Non-pigmented ciliary epithelial cell (primary cell): Measurements from ENCODE around the gene TRAF3IP3.

Experiments
- DNase-seq: peaks from one replicate; pipeline ENCODE4 v3.0.0-alpha.2; 2010; ENCODE audit warnings: low read depth

The TRAF3IP3 gene

DNA sequence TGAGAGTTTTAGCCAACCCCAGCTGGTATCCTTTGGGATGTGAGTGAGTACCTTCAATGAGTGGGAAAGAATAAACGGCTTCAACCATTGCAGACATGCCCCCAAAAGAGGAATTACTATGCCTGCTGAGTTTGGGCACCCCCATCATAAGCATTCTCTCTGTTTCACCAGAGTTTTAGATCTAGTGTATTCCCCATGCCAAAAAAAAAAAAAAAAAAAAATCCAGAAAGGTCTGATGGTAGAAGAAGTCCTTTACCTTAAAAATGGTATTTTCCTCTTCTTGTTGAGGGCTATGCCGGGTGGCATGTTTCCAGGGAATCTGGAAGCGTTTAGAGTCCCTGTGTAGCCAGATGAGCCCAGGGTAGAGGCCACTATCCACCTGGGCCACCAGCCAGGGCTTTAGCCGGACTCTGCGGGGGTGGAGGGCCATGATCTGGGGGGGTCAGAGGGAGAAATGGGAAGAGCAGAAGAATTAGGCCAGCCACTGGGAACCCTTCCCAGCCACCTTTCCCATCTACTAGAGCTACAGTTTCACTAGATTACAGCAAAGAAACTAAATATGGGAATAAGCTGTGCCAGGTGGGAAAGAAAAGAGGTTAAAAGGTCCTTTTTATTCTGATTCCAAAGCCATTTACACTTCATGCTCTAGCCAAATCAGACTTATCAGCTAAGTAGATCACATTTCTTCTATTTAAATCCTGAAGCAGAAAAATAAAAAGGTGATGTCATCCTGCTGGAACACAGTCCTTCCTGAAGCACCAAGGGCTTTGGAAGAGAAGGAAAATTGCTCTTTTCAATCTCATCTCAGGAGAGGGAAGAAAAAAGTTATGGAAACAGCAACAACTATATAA is 45.4 kb downstream of the TRAF3IP3 start:
- no peak for DNase-seq

DNA sequence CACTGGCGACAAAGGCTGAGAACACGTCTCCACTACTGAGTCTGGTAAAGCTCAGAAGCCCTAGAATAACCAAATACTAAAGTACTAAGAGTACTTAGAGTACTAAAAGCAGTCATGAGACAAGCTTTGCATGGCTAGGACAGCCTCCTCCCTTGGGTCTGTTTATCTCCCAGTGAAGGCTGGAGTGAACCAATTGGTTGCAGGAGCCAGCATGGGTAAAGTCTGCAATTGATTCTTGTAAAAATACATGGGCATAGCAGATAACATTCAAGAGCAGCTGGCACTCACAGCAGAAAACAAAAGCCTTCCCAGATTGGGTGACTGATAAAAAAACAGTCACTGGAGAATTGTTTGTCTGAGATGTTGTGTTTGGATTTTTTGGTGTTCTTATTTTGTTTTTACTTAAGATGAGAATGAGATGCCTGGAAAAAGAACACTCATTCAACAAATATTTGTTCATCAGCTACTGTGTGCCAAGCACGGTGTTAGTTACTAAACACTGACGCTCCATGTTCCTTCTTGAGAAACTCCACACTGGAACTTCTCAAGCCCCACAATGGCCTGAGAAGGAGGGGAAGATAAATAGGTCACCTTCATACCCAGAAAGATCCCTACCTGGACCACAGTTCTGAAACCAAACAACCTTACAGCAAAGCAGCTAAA is 46.4 kb downstream of the TRAF3IP3 start:
- no peak for DNase-seq

DNA sequence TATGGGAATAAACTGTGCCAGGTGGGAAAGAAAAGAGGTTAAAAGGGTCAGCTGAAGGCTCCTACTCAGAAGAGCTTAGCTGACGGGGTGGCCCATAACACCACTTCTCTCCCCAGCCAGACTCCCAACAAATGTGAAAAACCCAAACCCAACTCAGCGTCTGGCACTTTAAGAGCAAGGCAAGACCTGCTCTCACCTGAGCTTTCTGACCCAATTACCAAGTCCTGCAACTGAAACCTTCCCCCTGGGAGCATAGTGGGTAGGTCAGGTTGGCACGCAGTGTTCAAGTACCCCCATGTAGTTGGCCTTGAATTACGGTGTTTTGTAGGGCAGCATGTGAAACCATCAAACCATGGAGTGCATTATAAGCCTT is 46.9 kb downstream of the TRAF3IP3 start:
- DNase-seq, result no peak

DNA sequence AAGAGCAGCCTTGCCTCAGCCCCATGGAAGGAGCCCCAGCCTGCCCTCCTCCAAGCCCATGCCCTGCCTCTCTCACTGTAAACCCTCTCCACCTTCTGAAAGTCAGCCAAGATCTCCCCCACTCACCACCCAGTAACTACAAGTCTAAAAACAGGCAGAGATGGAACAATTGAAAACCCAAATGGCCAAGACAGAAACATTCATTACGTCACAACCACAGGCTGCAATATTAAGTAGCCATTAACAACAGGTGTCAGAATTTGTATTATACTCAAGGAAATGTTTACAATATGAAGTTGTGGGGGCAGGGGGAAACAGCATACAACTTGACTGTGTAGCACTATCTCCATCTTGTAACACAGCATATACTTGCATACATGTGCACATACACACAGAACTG is 47.7 kb downstream of the TRAF3IP3 start:
- DNase-seq, result no peak

DNA sequence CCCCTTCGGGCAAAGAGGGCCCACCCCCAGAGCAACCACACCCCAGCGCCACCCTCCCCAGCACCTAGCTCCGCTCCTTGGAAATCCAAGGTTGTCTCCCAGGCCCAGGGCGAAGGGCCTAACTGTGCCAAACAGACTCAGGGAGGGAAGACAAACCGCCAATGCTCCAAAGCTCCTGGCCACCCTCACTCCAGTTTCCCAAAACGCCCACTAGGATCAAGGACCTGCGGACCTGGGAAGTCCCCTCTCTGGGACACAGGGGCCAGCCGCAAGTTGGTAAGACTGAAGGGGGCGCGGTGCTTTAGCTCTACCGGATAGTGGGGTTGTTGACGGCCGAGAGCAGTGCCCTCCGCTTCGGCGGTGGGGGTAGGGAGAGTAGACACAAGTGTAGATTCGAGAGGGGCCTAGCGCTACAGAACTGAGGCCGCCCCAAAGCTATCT is 49.5 kb downstream of the TRAF3IP3 start:
- no peak for DNase-seq

DNA sequence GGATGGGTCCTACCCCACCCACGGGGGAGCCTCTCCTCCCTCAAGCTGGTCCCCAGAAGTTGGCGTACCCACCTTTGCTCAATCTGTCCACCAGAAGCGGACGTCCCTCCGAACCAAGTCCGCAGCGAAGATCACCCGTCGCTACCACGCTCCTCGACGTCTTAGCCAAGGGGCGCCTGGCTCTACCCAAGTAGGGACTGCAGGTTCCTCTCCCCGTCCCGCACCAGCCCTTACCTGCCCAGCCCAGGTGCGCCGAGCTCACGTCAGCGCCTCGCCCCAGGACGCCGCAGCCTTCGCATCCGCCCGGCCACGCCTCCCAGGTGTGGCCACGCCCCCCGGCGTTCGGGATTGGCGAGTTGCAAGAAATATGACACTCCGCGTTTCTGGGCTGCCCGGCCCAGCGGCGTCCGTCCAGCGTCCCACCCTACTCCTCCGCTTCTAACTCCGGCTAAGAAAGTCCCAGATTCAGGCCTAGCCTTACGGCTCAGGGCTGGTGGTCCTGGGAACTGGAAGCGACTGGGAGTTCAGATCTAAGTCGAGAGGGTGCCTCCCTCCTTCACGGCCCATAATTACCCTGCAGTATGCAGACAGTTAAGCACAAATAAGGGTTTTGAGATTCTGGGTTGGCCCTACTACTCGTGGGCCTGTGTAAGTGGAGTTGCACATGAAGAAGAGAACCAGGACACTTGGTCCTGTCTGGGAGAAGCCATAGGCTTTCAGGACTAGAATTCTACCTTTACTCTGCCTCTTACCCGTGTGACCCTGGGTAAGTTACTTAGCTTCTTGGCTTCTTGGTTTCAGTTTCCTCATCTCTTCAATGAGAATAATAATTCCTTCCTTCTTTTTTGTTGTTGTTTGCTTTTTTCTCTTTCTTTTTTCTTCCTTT is 50.3 kb downstream of the TRAF3IP3 start, which contains the start of gene IRF6:
TSS of gene IRF6 (minus strand) at position 268 of the 886 bp plus-strand sequence. CDS start 4,729 bp downstream, outside the sequence.
- DNase-seq, result no peak

DNA sequence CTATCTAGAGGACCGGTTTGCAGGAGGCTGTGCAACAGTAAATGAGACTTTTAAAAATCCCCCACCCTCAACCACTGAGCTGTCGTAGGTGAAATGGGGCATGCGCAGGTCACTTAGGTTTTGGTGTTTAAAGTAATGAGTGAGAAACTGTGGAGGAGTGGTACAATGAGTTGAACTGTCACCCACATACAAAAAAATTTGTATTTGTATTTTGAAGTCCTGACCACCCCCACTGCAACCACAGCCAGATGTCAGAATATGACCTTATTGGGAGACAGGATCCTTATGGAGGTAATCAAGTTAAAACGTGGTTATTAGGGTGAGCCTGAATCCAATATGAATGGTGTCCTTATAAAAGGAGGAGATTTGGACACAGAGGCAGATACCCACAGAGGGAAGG is 51.7 kb downstream of the TRAF3IP3 start:
- no peak for DNase-seq

DNA sequence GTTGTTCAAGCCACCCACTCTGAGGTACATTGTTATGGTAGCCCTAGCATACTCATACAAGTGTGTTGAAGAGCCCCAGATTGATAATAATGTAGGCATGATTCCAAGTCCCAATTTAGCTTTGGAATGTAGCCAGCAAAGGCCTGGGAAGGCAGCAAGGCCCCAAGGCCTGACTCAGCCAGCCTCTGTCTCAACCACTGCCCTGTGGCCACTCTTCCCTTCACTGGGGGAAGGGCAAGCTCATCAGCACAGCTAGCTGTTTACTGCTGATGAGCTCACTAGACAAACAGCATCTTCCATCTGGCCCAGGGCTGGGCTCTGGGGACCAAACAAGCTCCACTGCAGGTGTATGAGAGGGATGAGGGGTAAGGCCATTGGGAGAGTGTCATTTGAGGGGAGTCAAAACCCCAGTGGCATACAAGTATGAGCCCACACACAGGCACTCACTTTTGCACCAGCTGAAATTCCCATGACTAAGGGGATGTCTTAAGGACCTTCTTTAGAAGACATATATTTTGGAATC is 52.3 kb downstream of the TRAF3IP3 start:
- DNase-seq, result peak; percentile 96

DNA sequence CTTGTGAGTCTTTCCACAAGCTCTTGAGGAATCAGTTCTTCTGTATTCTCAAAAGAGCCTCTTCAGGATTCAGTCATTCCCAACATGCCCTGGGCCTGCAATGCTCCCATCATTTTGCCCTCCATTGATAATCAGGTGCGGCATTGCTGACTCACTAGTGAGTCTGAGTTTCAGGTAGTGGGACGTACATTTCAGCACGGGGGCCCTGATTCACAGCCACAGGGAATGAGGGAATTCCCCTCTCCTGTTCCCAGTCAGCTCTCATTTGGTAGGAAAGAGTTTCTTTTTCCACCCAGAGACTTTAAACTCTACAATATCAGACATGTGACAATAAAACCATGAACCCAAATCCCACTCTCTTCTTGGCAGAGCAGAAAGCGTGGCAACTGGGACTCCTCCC is 53.8 kb downstream of the TRAF3IP3 start:
- no peak for DNase-seq

DNA sequence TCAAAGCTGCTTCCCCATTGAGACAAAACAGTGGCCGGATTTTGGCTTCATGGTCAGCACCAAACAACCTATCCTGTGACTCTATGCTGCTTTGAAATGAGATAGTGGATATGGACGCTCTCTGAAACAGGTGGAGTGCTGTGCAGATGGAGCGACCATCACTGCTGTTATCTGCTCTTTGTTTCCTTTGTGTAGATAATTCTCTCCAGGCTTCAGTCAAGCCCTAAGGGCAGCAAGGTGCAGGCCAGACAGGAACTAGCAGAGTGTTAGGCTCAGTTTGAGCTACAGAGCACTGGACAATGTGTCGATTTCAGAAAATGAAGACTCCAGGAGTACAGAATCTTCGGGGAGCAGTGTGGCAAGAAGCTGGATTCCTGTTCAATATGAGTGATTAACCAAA is 54.9 kb downstream of the TRAF3IP3 start:
- DNase-seq, result no peak

DNA sequence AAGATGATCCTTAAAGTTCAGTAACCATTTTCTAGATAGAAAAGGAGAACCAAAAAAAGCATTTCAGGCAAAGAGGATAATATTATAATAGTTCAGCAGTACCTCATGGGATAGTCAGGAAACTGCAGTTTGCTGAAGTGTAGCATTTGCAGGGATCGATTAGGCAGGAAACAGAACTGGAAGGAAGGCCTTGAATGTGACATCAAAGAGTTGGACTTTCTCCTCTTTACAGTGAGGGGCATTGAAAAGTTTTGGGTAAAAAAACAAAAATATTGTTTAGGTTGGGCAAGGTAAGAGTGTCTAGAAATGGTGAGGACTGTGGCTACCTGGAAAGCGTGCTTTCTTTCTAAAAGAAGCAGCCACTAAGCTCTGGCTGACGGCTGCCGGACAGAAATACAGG is 58.0 kb downstream of the TRAF3IP3 start:
- no peak for DNase-seq

DNA sequence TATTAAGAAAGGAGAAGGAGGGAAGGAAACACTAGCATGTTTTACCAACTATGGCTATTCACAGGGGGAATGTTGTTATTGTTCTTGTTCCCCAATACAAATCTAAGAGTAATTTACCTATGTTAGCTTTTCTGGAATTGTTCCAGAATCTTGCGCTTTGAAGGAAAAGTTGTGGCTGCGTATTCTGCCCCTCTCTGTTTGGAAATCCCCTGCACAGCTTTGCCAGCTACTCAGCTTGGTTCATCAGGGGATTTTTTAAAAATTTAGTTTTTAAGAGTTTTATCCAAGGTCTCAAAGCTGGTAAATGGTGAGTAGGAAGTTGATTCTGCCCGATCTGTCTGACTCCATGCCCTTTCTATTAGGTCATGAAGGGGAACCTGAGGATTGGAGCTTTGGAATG is 59.6 kb downstream of the TRAF3IP3 start:
- DNase-seq, result no peak

DNA sequence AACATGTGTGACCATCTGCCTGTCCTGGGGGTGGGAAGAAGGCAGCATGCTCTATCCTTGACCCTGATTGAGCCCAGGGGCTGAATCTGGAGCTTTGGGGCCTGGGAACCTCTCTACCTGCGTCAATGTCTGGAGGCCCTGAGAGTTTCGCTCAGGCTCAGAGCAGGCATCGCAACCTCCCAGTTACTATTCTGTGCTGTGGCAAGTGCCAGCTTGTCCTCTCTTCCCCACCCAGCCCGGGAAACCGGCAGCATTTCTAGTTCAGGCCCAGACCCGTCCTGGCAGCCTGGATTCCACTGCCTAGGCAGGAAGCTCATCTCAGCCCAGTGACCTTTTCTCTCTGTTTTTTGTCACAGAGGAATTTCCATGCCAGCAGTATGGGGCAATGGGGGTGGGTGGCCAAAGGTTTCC is 60.1 kb downstream of the TRAF3IP3 start:
- no peak for DNase-seq

DNA sequence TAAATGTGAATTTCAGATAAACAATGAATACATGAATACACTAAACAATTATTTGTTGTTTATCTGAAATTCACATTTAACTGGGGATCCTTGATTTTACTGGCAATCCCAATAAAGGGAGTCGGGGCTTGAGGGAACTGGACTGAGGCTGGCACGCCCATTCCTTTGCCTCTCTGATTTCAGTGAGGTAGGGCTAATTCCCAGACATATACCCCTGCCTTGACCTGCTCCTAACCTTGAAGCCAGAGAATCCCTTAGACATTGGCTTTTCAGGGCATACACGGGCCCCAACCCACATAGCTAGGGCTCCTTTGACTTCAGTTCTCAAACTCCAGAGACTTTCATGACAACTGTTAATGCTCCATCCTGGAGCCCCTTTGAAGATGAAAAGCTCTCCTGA is 61.1 kb downstream of the TRAF3IP3 start:
- no peak for DNase-seq

DNA sequence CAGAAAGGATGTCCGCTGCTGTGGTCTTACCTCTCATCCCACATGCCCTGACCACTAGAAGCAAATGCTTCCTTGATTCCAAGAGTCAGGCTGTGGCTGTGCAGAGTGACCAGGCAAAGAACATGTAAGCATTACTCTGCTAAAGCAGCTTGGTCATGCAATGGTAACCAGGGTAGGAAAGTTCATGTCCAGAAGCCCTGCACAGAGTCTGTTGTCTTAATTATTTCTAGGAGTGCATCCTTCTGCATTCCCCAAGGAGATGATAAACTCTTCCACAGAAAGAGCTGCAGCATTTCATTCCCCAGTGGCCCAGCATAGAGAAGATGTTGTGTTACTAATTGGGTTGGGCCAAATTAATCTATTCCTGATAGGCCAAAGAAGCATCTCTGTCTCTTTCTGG is 61.8 kb downstream of the TRAF3IP3 start:
- no peak for DNase-seq

DNA sequence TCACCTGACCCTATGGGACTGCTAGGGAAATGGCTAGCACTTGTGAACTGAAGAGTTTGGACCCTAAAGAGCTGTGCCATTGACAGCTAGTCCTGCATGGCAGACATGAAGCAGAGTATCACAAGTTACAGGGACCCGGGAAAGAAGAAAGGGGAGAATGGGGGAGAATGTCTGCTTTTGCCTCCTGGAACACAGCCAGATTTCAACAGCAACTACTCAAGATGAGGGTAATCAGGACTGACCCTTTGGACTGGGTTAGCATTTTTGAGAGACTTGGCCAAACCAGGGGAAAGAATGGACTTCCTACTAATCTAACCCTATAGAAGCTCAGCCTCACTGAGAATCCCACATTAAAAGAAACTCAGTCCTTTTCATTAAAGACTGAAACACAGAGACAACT is 63.2 kb downstream of the TRAF3IP3 start:
- no peak for DNase-seq

DNA sequence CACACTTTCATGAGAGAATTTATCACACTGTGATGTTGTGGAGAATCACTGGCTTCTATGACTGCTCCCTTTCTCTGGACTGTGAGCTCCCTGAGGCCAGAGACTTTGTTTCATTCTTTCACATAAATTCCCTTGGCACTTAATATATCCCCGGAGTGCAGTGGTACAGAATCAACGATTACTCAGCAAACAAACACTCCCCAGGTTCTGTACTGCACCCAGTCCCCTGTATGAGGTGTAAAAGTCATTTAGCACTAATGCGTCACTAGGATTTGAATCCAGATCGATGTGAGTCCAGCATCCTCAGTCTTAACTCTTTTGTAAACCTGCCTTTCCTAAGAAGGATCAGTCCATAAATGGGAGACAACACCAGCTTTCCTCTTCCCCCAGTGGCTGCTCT is 65.1 kb downstream of the TRAF3IP3 start:
- DNase-seq, result no peak

DNA sequence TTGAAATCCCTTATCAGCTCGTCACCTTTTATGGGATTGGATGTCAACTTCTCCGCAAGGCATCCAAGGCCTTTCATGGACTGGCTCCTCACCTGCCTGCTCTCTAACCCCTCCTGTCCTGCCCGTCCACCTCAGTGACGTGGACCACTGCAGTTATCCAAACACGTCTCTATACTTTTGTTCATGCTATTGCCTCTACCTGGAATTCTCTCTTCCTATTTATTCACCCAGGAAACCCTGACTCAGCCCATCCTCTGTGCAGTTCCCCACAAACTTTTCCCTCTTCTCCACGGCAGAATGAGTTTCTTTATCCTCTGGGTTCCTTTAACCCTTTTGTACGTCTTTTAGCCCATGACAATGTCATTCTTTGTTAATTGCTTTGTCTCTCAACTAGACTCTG is 66.9 kb downstream of the TRAF3IP3 start:
- no peak for DNase-seq

DNA sequence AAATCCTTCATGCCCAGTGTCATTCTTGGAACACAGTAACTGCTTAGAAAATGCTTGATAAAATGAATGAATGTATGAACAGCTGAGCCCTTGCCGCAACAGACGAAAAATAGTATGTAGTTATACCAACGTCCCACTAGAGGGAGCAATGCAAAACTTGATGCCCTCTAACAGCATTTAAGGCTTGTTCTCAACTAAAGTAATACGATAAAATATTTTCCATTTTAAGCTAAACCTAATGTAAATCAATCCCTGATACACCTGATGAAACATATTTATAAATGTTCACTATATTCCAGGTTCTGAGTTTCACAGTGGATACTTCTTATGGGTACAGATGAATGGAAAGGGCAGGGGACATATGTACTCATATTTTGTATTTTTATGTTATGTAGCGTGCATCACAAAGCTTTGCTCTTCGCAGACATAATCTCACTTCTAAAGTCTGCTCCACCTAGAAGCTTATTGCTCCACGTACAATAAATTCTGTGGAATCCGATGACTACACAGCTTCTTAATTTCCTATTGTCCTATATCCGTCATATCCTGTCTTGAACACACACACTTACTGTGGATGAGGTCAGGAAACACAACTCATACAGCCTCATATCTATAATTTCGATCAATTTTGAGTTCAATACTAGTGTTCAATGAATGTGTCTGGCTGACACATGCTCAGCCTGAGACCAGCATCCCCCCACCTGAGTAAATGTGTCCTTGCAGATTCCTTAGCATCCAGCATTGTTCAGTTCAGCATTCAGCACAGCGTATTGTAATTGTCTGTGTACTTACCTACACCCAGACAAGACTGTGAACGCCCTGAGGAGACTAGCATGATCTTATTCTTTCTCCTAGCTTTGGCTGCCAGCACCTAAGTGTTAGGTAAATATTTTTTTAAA is 67.5 kb downstream of the TRAF3IP3 start:
- DNase-seq, result peak; percentile 55

DNA sequence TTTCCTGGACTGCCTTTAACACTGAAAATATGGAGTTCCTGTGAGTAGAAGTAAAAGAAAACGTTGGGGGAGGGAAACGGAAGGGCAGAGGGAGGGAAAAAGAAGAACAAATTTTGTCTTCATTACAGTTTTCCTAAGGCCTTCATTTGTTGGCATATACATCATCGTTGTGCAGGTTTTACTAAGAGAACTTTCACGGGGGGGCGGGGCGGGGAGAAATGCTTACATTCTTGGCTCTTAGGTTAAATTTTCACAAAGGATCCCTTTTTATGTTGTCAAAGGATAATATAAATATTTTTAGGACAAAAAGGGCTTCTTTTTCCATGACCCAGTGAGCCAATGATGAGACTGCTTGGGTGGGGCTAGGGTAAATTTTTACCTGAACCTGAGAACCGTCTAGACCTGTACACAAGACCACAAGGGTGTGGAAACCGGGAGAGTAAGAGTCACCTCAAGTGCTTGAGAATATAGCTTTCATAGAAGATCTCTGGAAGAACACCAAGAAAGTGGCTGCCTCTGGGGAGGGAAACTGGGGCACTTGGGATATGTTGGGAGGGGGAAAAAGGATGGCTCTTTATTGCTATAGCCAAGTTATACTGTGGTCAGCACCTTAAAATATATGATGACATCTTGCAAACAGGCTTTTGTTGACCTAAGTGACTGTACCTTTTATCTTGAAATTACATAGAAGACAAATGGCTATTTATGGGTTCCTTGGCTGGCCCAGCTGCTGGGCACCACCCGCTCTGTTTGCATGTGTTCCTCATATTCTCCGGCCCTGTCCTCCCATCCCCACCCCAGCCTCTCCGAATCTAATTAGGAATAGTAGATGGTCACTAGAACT is 70.0 kb downstream of the TRAF3IP3 start:
- no peak for DNase-seq
